Sciatic nerve (tissue), 2 donors: ENCODE results near the gene HDAC3. TPM values are rescaled to one million over a fixed set of nuclear protein-coding genes. Genes with fewer than 3 reads are reported as not detected.

Experiments used
- ATAC-seq: fragments of 200-7000 bp; cut with Tn5 transposase; one replicate; pipeline ENCODE4 v1.9.1; 2020; ENCODE audit warnings: mild to moderate bottlenecking, moderate library complexity
- DNase-seq: peaks from one replicate; pipeline ENCODE4 v3.0.0-alpha.2; 2020; ENCODE audit warnings: low spot score
- intact Hi-C: fragments of 100-400 bp; cut with DNase I; formaldehyde crosslinking; loops from one replicate; pipeline ENCODE4 v1.14.2; 2022
- total RNA-seq: library from RNA; stranded (reverse); fragmentation: NEBNext Ultra II Directional; extraction: Animal tissue kit (Norgen Biotek cat#: 25700); gene quantifications from one replicate; pipeline ENCODE4 v1.2.1, GENCODE V29; 2021
- donor health status: DM: no; HTN: no; CAD: no.
- donor health status: DM: no; HTN: no; CAD: no.

HDAC3 gene
- total RNA-seq, 1 donor from 2014 or later, result 47.6 TPM

- DNase-seq (no peak), ATAC-seq (no peak)
- intact Hi-C loops, result no loop called here
Measured at GRCh38 chr5:141573489-141574121, 63.0 kb downstream of the HDAC3 start.

Other genes with a start within 250 kb of the HDAC3 start
- 9.0 TPM for gene PCDHGB4, start 249.2 kb downstream of the HDAC3 start, total RNA-seq
- 5.3 TPM for gene PCDHGA8, start 244.2 kb downstream of the HDAC3 start, total RNA-seq
- gene PCDHGB5, start 238.9 kb downstream of the HDAC3 start, total RNA-seq, result 16.3 TPM
- 10.7 TPM for gene PCDHGA9, start 234.1 kb downstream of the HDAC3 start, total RNA-seq
- gene PCDHGB6, start 228.8 kb downstream of the HDAC3 start, total RNA-seq, result 12.4 TPM
- gene PCDHGA10, start 223.9 kb downstream of the HDAC3 start, total RNA-seq, result 8.9 TPM
- gene PCDHGB7, start 219.2 kb downstream of the HDAC3 start, total RNA-seq, result 18.9 TPM
- gene PCDHGA11, start 215.8 kb downstream of the HDAC3 start, total RNA-seq, result 7.8 TPM
- 12.1 TPM for gene PCDHGA12, start 206.3 kb downstream of the HDAC3 start, total RNA-seq
- 71.4 TPM for gene PCDHGC3, start 160.9 kb downstream of the HDAC3 start, total RNA-seq
- 4.5 TPM for gene PCDHGC4, start 151.8 kb downstream of the HDAC3 start, total RNA-seq
- 3.8 TPM for gene PCDHGC5, start 147.8 kb downstream of the HDAC3 start, total RNA-seq
- gene DIAPH1, start 17.8 kb downstream of the HDAC3 start, total RNA-seq, result 92.5 TPM
- 0.85 TPM for gene RELL2, start 148 bp upstream of the HDAC3 start, total RNA-seq
- 33.0 TPM for gene FCHSD1, start 14.6 kb upstream of the HDAC3 start, total RNA-seq
- gene ARAP3, start 45.4 kb upstream of the HDAC3 start, total RNA-seq, result 22.4 TPM
- 36.4 TPM for gene PCDH1, start 241.6 kb upstream of the HDAC3 start, total RNA-seq